Measurements from ENCODE around the gene UGGT1. TPM values are rescaled to one million over a fixed set of nuclear protein-coding genes. Genes with fewer than 3 reads are reported as not detected.

UGGT1 gene
- total RNA-seq, 1 donor from 2014 or later, result 45.6 TPM

GRCh38 chr2:128217671-128218070, 126.7 kb downstream of the UGGT1 start:
- DNase-seq (ENCODE audit: low read depth in 2 of 2), result peak in 1 of 2 donors; percentile 40

- no peak for DNase-seq (ENCODE audit: low read depth in 2 of 2)
Measured at GRCh38 chr2:128219891-128220290, 128.9 kb downstream of the UGGT1 start.

GRCh38 chr2:128227862-128228261, 136.9 kb downstream of the UGGT1 start:
- no peak for DNase-seq (ENCODE audit: low read depth in 2 of 2)

- DNase-seq (ENCODE audit: low read depth in 2 of 2), result peak; percentile 23 to 27
Measured at GRCh38 chr2:128228894-128229293, 137.9 kb downstream of the UGGT1 start.

- DNase-seq (ENCODE audit: low read depth in 2 of 2), result peak; percentile 77 to 88
Measured at GRCh38 chr2:128232965-128233789, 142.2 kb downstream of the UGGT1 start.

GRCh38 chr2:128233790-128234395, 142.9 kb downstream of the UGGT1 start:
- no peak for DNase-seq (ENCODE audit: low read depth in 2 of 2)

GRCh38 chr2:128234613-128235012, 143.6 kb downstream of the UGGT1 start:
- DNase-seq (ENCODE audit: low read depth in 2 of 2), result no peak

- DNase-seq (ENCODE audit: low read depth in 2 of 2), result no peak
Measured at GRCh38 chr2:128235581-128235980, 144.6 kb downstream of the UGGT1 start.

GRCh38 chr2:128236491-128237035, 145.6 kb downstream of the UGGT1 start:
- peak in 1 of 2 donors; percentile 54 for DNase-seq (ENCODE audit: low read depth in 2 of 2)

- DNase-seq (ENCODE audit: low read depth in 2 of 2), result peak; percentile 69 to 88
Measured at GRCh38 chr2:128237081-128237534, 146.1 kb downstream of the UGGT1 start.

GRCh38 chr2:128237911-128238697, 147.1 kb downstream of the UGGT1 start:
- no peak for DNase-seq (ENCODE audit: low read depth in 2 of 2)

GRCh38 chr2:128241896-128242295, 150.9 kb downstream of the UGGT1 start:
- no peak for DNase-seq (ENCODE audit: low read depth in 2 of 2)

Other genes starting within 250 kb of the UGGT1 start
- gene POLR2D, start 233.0 kb upstream of the UGGT1 start, total RNA-seq, result 16.1 and 22.6 TPM in 2 replicates
- 10.2 and 18.7 TPM in 2 replicates for gene AMMECR1L, start 205.2 kb upstream of the UGGT1 start, total RNA-seq
- gene SAP130, start 63.1 kb upstream of the UGGT1 start, total RNA-seq, result 2.4 and 3.4 TPM in 2 replicates
- 10.0 and 17.9 TPM in 2 replicates for gene HS6ST1, start 227.7 kb downstream of the UGGT1 start, total RNA-seq